HFFc6 (cell line): ENCODE results near the gene IGLON5. TPM values are rescaled to one million over a fixed set of nuclear protein-coding genes. Genes with fewer than 3 reads are reported as not detected.

Experiments
- DNase-seq: peaks from one replicate; pipeline ENCODE4 v3.0.0-alpha.2; 2018
- H3K27ac Mint-ChIP-seq: 2 replicates; pipeline ENCODE4 v1.8.0; 2020; ENCODE audit warnings: mild to moderate bottlenecking, mixed read lengths
- H3K27me3 Mint-ChIP-seq: 2 replicates; pipeline ENCODE4 v1.8.0; 2021; ENCODE audit warnings: mild to moderate bottlenecking, moderate library complexity, mixed read lengths; ENCODE audit not compliant: insufficient read depth
- H3K36me3 Mint-ChIP-seq: 2 replicates; pipeline ENCODE4 v1.8.0; 2021; ENCODE audit warnings: low read depth, mixed read lengths
- H3K4me1 Mint-ChIP-seq: 2 replicates; pipeline ENCODE4 v1.8.0; 2020; ENCODE audit warnings: low read depth, mixed read lengths
- H3K4me3 Mint-ChIP-seq: 2 replicates; pipeline ENCODE4 v1.8.0; 2020; ENCODE audit warnings: mild to moderate bottlenecking, moderate library complexity, mixed read lengths
- H3K9me3 Mint-ChIP-seq: 2 replicates; pipeline ENCODE4 v1.8.0; 2020; ENCODE audit warnings: mild to moderate bottlenecking, mixed read lengths
- CTCF ChIP-seq: fragments of 200-600 bp; sonication (generic); IDR thresholded peaks from 2 replicates; pipeline ENCODE4 v1.5.0; 2021; ENCODE audit warnings: antibody characterized with exemption, mild to moderate bottlenecking
- total RNA-seq, 6 experiments: library from RNA; stranded (reverse); fragmentation: NEBNext Ultra II Directional; extraction: Animal tissue kit (Norgen Biotek cat#: 25700); gene quantifications; 2 replicates in 1 of 6; 3 replicates in 5 of 6; pipeline ENCODE4 v1.2.3, GENCODE V29; 2021

The IGLON5 gene
- total RNA-seq, 6 experiments from 2014 or later: not detected

GRCh38 chr19:51361239-51361638 lies 49.8 kb downstream of the IGLON5 start:
- Mint-ChIP-seq H3K27me3 (no peaks in the 10 kb centered on the region; the same call in 1 of the 2 replicates), H3K27ac (no peak overlapping the region), H3K4me3 (no peak overlapping the region), H3K9me3 (no peaks in the 10 kb centered on the region), H3K4me1 (peaks cover 50% of the 10 kb centered on the region), H3K36me3 (peaks cover 11% of the 10 kb centered on the region)
- no peak for DNase-seq
- TF ChIP-seq CTCF: no peak

- peak; percentile 6 for DNase-seq
- Mint-ChIP-seq H3K9me3 (no peaks in the 10 kb centered on the region), H3K4me3 (peak overlapping the region; percentile 67), H3K27ac (peak overlapping the region; percentile 98), H3K36me3 (peaks cover 5% of the 10 kb centered on the region; the same call in 1 of the 2 replicates), H3K27me3 (no peaks in the 10 kb centered on the region), H3K4me1 (peaks cover 48% of the 10 kb centered on the region)
- TF ChIP-seq CTCF: no peak
Measured at GRCh38 chr19:51364200-51365106, 53.0 kb downstream of the IGLON5 start.

GRCh38 chr19:51365211-51365964 lies 53.9 kb downstream of the IGLON5 start:
- Mint-ChIP-seq H3K4me1 (peaks cover 44% of the 10 kb centered on the region), H3K27ac (peak overlapping the region; percentile 97), H3K27me3 (peaks cover 2% of the 10 kb centered on the region), H3K9me3 (no peaks in the 10 kb centered on the region), H3K36me3 (peaks cover 5% of the 10 kb centered on the region; the same call in 1 of the 2 replicates), H3K4me3 (peak overlapping the region; percentile 97)
- no peak for TF ChIP-seq CTCF
- DNase-seq: peak; percentile 32

- Mint-ChIP-seq H3K27ac (peak within 1 kb of the TSS; percentile 97), H3K9me3 (no peaks in the 10 kb centered on the region), H3K36me3 (peaks cover 5% of the 10 kb centered on the region; the same call in 1 of the 2 replicates), H3K27me3 (peaks cover 6% of the 10 kb centered on the region), H3K4me3 (peak within 1 kb of the TSS; percentile 97), H3K4me1 (peaks cover 44% of the 10 kb centered on the region)
- TF ChIP-seq CTCF: no peak
- DNase-seq: no peak
Measured at GRCh38 chr19:51365965-51366388, 54.5 kb downstream of the IGLON5 start, which contains the start of gene ETFB. Gene ETFB (minus strand): TSS chr19:51366388. CDS start chr19:51366326, 62 bp downstream.

GRCh38 chr19:51366389-51367254 lies 55.2 kb downstream of the IGLON5 start:
- no peak for TF ChIP-seq CTCF
- DNase-seq: peak; percentile 98
- Mint-ChIP-seq H3K36me3 (peaks cover 5% of the 10 kb centered on the region; the same call in 1 of the 2 replicates), H3K27ac (peak overlapping the region; percentile 97), H3K9me3 (no peaks in the 10 kb centered on the region), H3K4me3 (peak overlapping the region; percentile 97), H3K4me1 (peaks cover 44% of the 10 kb centered on the region), H3K27me3 (peaks cover 12% of the 10 kb centered on the region)
